ENCODE data around the gene ANAPC2.

The ANAPC2 gene

GRCh38 chr9:137172901-137173795 is 15.2 kb downstream of the ANAPC2 start:
- peaks cover 38% of the 10 kb centered on the region for H3K27me3 ChIP-seq (replicated peaks)
- TF ChIP-seq CTCF (IDR thresholded peaks at IDR 0.05; ENCODE audit: low read depth, low read length, missing control alignments) = no peak
- in situ Hi-C loops (cut with HindIII; ENCODE audit: low pct_ligation_motif_present, low sequenced_read_pairs) = no loop called here

GRCh38 chr9:137171149-137171900 is 17.0 kb downstream of the ANAPC2 start:
- Histone ChIP-seq H3K4me3 (ENCODE audit: low read depth, low read length) (no peak overlapping the region), H3K27me3 (replicated peaks) (peaks cover 54% of the 10 kb centered on the region), H3K36me3 (replicated peaks) (no peaks in the 10 kb centered on the region), H3K27ac (no peak overlapping the region)
- no peak for DNase-seq
- in situ Hi-C loops (cut with HindIII; ENCODE audit: low pct_ligation_motif_present, low sequenced_read_pairs) = no loop called here
- TF ChIP-seq CTCF (IDR thresholded peaks at IDR 0.05; ENCODE audit: low read depth, low read length, missing control alignments) = no peak

More at GRCh38 chr9:137172901-137173795, 15.2 kb downstream of the ANAPC2 start:
- H3K27ac ChIP-seq = no peak overlapping the region
- no peak overlapping the region for H3K4me3 ChIP-seq (ENCODE audit: low read depth, low read length)
- no peak for DNase-seq
- H3K36me3 ChIP-seq (replicated peaks) = peaks cover 7% of the 10 kb centered on the region

GRCh38 chr9:137170486-137171148 is 17.7 kb downstream of the ANAPC2 start:
- TF ChIP-seq CTCF (IDR thresholded peaks at IDR 0.05; ENCODE audit: low read depth, low read length, missing control alignments) = no peak
- Histone ChIP-seq H3K36me3 (replicated peaks) (no peaks in the 10 kb centered on the region), H3K27ac (no peak overlapping the region), H3K27me3 (replicated peaks) (peaks cover 61% of the 10 kb centered on the region), H3K4me3 (ENCODE audit: low read depth, low read length) (no peak overlapping the region)
- in situ Hi-C loops (cut with HindIII; ENCODE audit: low pct_ligation_motif_present, low sequenced_read_pairs) = no loop called here
- no peak for DNase-seq

- in situ Hi-C loops (cut with HindIII; ENCODE audit: low pct_ligation_motif_present, low sequenced_read_pairs) = no loop called here
- Histone ChIP-seq H3K27me3 (replicated peaks) (peaks cover 68% of the 10 kb centered on the region), H3K36me3 (replicated peaks) (no peaks in the 10 kb centered on the region), H3K27ac (no peak within 1 kb of the TSS), H3K4me3 (ENCODE audit: low read depth, low read length) (no peak within 1 kb of the TSS)
- TF ChIP-seq CTCF (IDR thresholded peaks at IDR 0.05; ENCODE audit: low read depth, low read length, missing control alignments) = no peak
- no peak for DNase-seq
Measured at GRCh38 chr9:137169896-137170358, 18.4 kb downstream of the ANAPC2 start, which contains the start of gene LRRC26. Gene LRRC26 (minus strand): TSS chr9:137170051. CDS start chr9:137169943, 108 bp downstream.

GRCh38 chr9:137168904-137169856 is 19.2 kb downstream of the ANAPC2 start:
- in situ Hi-C loops (cut with HindIII; ENCODE audit: low pct_ligation_motif_present, low sequenced_read_pairs) = no loop called here
- no peak for TF ChIP-seq CTCF (IDR thresholded peaks at IDR 0.05; ENCODE audit: low read depth, low read length, missing control alignments)
- H3K27ac ChIP-seq = no peak overlapping the region
- H3K27me3 ChIP-seq (replicated peaks) = peaks cover 75% of the 10 kb centered on the region
- H3K4me3 ChIP-seq (ENCODE audit: low read depth, low read length) = no peak overlapping the region
- peak; percentile 7 for DNase-seq
- no peaks in the 10 kb centered on the region for H3K36me3 ChIP-seq (replicated peaks)

All from brain microvascular endothelial cell (primary cell).